HEK293 (cell line): ENCODE results near the gene HS6ST3.

ENCODE experiments used
- ZNF747 ChIP-seq: fragments of 450-650 bp; formaldehyde crosslinking; IDR thresholded peaks from 2 replicates; pipeline ENCODE4 v1.5.1; 2016; ENCODE audit warnings: missing biosample characterization, missing genetic modification characterization
- TF ChIP-seq, protein P1 (sequence below): fragments of 450-650 bp; IDR thresholded peaks from 2 replicates; pipeline ENCODE4 v1.5.1; 2018; ENCODE audit warnings: missing biosample characterization, mild to moderate bottlenecking, missing genetic modification characterization

DNA sequence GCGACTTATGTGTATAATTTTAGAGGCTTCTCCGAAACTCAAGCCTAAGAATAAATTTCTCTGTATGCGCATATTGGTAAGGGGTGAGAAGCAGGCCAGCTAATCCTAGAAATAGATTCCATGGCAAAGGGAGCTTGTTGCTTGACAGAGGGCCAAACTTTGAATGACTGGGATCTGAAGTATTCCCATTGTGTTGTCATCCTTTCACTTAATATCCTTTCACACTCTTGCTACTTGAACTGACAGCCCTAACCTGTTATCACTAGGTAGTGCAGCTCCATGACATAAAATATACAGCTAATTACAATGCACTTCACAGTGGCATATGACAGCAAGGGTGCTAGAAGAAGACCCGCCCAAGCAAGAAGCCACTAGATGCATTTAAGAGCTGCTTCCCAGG lies 594.6 kb downstream of the HS6ST3 start:
- no peak for TF ChIP-seq ZNF747 (tag by site-specific recombination)
- TF ChIP-seq, protein P1, sequence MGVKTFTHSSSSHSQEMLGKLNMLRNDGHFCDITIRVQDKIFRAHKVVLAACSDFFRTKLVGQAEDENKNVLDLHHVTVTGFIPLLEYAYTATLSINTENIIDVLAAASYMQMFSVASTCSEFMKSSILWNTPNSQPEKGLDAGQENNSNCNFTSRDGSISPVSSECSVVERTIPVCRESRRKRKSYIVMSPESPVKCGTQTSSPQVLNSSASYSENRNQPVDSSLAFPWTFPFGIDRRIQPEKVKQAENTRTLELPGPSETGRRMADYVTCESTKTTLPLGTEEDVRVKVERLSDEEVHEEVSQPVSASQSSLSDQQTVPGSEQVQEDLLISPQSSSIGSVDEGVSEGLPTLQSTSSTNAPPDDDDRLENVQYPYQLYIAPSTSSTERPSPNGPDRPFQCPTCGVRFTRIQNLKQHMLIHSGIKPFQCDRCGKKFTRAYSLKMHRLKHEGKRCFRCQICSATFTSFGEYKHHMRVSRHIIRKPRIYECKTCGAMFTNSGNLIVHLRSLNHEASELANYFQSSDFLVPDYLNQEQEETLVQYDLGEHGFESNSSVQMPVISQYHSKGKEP (tag by site-specific recombination): no peak
